ENCODE measurements around the gene MOB1A. TPM values are rescaled to one million over a fixed set of nuclear protein-coding genes. Genes with fewer than 3 reads are reported as not detected.

The MOB1A gene
- total RNA-seq, 2 experiments from 2014 or later: 150 to 156 TPM

DNA sequence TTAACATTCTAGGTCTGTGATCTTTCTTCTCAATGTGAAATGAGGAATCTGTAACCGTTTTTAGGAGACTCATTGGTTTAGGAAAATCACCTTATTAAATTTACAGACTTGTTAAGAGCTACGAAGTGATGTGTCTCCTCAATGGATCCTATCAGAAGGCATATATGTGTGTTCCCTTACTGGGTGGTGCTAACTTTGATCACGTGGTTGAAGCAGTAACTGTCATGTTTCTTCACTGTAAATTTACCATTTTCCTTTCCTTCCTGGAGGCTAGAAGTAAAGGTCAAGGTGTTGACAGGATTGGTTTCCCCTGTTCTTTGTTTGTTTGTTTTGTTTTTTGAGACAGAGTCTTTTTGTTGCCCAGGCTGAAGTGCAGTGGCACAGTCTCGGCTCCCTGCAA, 18.4 kb upstream of the MOB1A start:
- intact Hi-C loops (cut with micrococcal nuclease): no loop called here
- DNase-seq (no peak), ATAC-seq (no peak)
- peaks cover 31% of the 10 kb centered on the region for H3K36me3 Mint-ChIP-seq (ENCODE audit: low read depth)
- ChIA-PET CTCF (interaction anchor here (0.9 to 6.8 kb wide), 2 partner anchors 17 to 53 kb away, joined by 3 to 67 read pairs; partner anchors contain the start of gene MOB1A), POLR2A (interaction anchor here (1.8 to 6.2 kb wide), 3 partner anchors 10 to 50 kb away, joined by 4 to 160 read pairs (median 35); partner anchors contain the start of genes BOLA3 and MOB1A)
- peaks cover 27% of the 10 kb centered on the region for H3K4me1 Mint-ChIP-seq (ENCODE audit: low read depth)
- H3K4me3 Mint-ChIP-seq: no peak overlapping the region
- H3K9me3 Mint-ChIP-seq: no peaks in the 10 kb centered on the region
- peak overlapping the region; percentile 63 for H3K27ac Mint-ChIP-seq
- TF ChIP-seq, protein P1, sequence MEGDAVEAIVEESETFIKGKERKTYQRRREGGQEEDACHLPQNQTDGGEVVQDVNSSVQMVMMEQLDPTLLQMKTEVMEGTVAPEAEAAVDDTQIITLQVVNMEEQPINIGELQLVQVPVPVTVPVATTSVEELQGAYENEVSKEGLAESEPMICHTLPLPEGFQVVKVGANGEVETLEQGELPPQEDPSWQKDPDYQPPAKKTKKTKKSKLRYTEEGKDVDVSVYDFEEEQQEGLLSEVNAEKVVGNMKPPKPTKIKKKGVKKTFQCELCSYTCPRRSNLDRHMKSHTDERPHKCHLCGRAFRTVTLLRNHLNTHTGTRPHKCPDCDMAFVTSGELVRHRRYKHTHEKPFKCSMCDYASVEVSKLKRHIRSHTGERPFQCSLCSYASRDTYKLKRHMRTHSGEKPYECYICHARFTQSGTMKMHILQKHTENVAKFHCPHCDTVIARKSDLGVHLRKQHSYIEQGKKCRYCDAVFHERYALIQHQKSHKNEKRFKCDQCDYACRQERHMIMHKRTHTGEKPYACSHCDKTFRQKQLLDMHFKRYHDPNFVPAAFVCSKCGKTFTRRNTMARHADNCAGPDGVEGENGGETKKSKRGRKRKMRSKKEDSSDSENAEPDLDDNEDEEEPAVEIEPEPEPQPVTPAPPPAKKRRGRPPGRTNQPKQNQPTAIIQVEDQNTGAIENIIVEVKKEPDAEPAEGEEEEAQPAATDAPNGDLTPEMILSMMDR (IDR thresholded peaks at IDR 0.05): no peak
- peaks cover 2% of the 10 kb centered on the region for H3K27me3 Mint-ChIP-seq

DNA sequence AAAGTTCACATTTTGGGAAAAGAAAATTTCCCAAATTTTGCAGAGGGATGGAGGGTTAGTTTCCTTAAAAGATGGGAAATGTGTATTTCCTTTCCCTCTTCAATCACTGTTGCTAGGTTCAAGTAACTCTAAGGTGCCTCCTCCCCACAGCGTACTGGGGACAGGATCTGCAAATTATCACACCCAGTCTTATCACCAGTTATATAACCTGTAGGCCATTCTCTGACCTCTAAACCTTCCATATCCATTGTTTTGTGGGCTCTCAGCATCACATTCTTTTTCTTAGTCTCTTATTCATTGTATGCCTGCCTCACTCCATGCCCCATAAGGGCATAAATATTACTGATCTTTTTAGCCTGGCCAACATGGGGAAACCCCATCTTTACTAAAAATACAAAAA, 16.1 kb upstream of the MOB1A start:
- ChIA-PET POLR2A (no interaction called here), CTCF (no interaction called here)
- Mint-ChIP-seq H3K36me3 (ENCODE audit: low read depth) (peaks cover 10% of the 10 kb centered on the region), H3K4me1 (ENCODE audit: low read depth) (peaks cover 10% of the 10 kb centered on the region), H3K4me3 (no peak overlapping the region), H3K27me3 (peaks cover 4% of the 10 kb centered on the region), H3K9me3 (no peaks in the 10 kb centered on the region), H3K27ac (no peak overlapping the region)
- TF ChIP-seq, protein P1 (IDR thresholded peaks at IDR 0.05): no peak
- DNase-seq (no peak), ATAC-seq (no peak)
- intact Hi-C loops (cut with micrococcal nuclease): no loop called here

DNA sequence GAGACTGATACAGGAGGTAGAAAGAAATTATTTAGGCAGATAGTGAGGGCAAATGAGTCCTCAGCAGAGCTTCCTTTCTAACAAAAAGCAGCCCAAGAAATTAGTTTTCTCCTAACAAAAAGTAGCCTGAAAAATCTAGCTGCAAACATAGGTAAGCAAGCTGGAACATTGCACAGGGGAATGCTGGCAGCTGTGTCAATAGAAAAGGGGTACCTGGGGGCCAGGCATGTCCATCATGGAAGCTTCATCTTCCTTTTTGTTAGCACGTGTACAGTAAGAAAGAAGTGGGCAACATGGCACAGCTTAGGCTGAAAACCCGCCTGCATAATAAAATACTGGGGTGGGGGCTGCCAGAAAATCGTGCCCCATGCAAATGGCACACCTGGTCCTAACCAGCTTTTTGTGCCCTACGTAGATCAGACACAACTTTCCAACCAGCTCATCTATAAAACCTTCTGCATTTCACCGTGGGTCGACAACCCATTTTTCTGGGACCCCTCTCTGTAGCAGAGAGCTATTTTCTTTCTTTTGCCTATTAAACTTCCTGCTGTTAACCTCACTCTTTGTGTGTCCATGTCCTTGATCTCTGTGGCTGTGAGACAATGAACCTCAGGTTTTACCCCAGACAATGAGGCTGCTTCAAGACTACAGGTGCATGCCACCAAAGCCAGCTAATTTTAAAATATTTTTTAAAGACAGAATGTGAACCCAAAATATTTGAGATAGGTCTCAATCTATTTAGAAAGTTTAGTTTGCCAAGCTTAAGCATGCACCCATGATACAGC, 13.1 kb upstream of the MOB1A start:
- Mint-ChIP-seq H3K27ac (no peak overlapping the region), H3K9me3 (no peaks in the 10 kb centered on the region), H3K4me3 (no peak overlapping the region), H3K36me3 (ENCODE audit: low read depth) (no peaks in the 10 kb centered on the region), H3K27me3 (peaks cover 6% of the 10 kb centered on the region), H3K4me1 (ENCODE audit: low read depth) (no peaks in the 10 kb centered on the region)
- TF ChIP-seq, protein P1 (IDR thresholded peaks at IDR 0.05): no peak
- intact Hi-C loops (cut with micrococcal nuclease): no loop called here
- ATAC-seq (no peak), DNase-seq (no peak)
- CTCF ChIA-PET: interaction anchor here (1.1 to 2.1 kb wide), 3 partner anchors 8 to 13 kb away, joined by 3 to 12 read pairs (median 3); partner anchors contain the start of gene MOB1A
- POLR2A ChIA-PET: interaction anchor here (0.6 to 1.4 kb wide), 3 partner anchors 14 to 45 kb away, joined by 3 to 9 read pairs (median 4); partner anchors contain the start of gene MOB1A

DNA sequence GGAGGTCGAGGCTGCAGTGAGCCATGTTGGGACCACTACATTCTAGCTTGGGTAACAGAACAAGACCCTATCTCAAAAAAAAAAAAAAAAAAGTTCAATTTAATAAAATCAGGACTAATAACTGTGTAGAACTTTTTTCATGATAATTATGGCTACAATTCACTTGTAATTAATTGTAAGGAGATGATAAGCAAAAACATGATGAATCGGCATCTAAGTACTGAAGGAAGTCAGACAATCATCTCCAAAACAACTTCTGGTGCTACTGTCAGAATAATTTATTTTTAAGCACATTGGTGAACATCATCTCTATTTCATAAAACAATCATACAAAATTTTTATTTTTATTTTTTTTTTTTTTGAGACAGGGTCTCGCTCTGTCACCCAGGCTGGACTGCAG, 10.0 kb upstream of the MOB1A start:
- H3K4me1 Mint-ChIP-seq (ENCODE audit: low read depth): peaks cover 6% of the 10 kb centered on the region
- ChIA-PET CTCF (interaction anchor here (1.6 kb wide), 1 partner anchor 10 kb away, joined by 7 read pairs; the partner anchor contains the start of gene MOB1A), POLR2A (interaction anchor here (1.9 kb wide), 1 partner anchor 10 kb away, joined by 6 read pairs; the partner anchor contains the start of gene MTHFD2)
- ATAC-seq (no peak), DNase-seq (no peak)
- peaks cover 4% of the 10 kb centered on the region for H3K27me3 Mint-ChIP-seq
- intact Hi-C loops (cut with micrococcal nuclease): no loop called here
- no peak overlapping the region for H3K4me3 Mint-ChIP-seq
- H3K9me3 Mint-ChIP-seq: no peaks in the 10 kb centered on the region
- H3K27ac Mint-ChIP-seq: no peak overlapping the region
- no peaks in the 10 kb centered on the region for H3K36me3 Mint-ChIP-seq (ENCODE audit: low read depth)
- TF ChIP-seq, protein P1 (IDR thresholded peaks at IDR 0.05): no peak
